Progenitor cell of endocrine pancreas (in vitro differentiated cells): ENCODE data around the gene MAGI3. TPM values are rescaled to one million over a fixed set of nuclear protein-coding genes. Genes with fewer than 3 reads are reported as not detected.
"Not testable (repeated sequence)": the region's sequence is repeated elsewhere in the genome, so short reads cannot be mapped to it uniquely, and the experiment has no call there.

Source experiments
- DNase-seq: peaks from one replicate; pipeline ENCODE4 v3.0.0; 2021; ENCODE audit warnings: low spot score; ENCODE audit not compliant: unreplicated experiment
- H3K27ac Mint-ChIP-seq: 2 replicates; pipeline ENCODE4 v1.8.0; 2021; ENCODE audit warnings: mild to moderate bottlenecking, moderate library complexity, mixed read lengths
- H3K27me3 Mint-ChIP-seq: 2 replicates; pipeline ENCODE4 v1.8.0; 2021; ENCODE audit warnings: mixed read lengths
- H3K36me3 Mint-ChIP-seq: 2 replicates; pipeline ENCODE4 v1.8.0; 2022; ENCODE audit warnings: mixed read lengths; ENCODE audit not compliant: insufficient read depth
- H3K4me1 Mint-ChIP-seq: 2 replicates; pipeline ENCODE4 v1.8.0; 2021; ENCODE audit warnings: low read depth, mixed read lengths
- H3K4me3 Mint-ChIP-seq: 2 replicates; pipeline ENCODE4 v1.8.0; 2021; ENCODE audit warnings: low read depth, mild to moderate bottlenecking, moderate library complexity, mixed read lengths
- H3K9me3 Mint-ChIP-seq: 2 replicates; pipeline ENCODE4 v1.8.0; 2021; ENCODE audit warnings: low read depth, mixed read lengths
- CTCF ChIP-seq: fragments of 200-600 bp; sonication (generic); IDR thresholded peaks from one replicate; pipeline ENCODE4 v1.5.0; 2021; ENCODE audit warnings: antibody characterized with exemption, mild to moderate bottlenecking; ENCODE audit not compliant: unreplicated experiment
- total RNA-seq: library from RNA; stranded (reverse); gene quantifications from 2 replicates; pipeline ENCODE4 v1.2.1, GENCODE V29; 2021

The MAGI3 gene
- total RNA-seq, 1 donor from 2014 or later, result 23.7 TPM

DNA sequence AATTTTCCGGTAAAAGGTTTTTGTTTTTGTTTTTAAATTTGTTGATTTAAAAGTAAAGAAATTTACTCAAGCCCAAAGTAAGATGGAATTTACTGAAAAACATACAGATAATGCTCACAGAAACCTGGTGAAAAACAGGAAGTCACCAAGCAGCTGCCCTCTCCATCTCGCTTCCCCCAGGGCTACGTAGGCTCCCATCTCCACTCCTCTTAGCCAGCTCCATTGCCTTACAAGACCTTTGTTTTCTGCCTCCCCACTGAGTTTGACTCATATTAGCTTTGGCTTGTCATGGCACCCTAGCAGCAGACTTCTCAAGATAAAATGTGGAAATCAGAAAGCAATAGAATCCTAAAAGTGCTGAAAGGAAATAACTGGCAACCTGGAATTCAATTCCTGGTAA lies 311.1 kb downstream of the MAGI3 start:
- no peak overlapping the region for H3K27ac Mint-ChIP-seq
- no peak overlapping the region for H3K4me3 Mint-ChIP-seq
- TF ChIP-seq CTCF, result no peak
- no peaks in the 10 kb centered on the region for H3K9me3 Mint-ChIP-seq
- H3K4me1 Mint-ChIP-seq, result no peaks in the 10 kb centered on the region
- DNase-seq, result no peak
- no peaks in the 10 kb centered on the region for H3K27me3 Mint-ChIP-seq
- H3K36me3 Mint-ChIP-seq, result peaks cover 24% of the 10 kb centered on the region

DNA sequence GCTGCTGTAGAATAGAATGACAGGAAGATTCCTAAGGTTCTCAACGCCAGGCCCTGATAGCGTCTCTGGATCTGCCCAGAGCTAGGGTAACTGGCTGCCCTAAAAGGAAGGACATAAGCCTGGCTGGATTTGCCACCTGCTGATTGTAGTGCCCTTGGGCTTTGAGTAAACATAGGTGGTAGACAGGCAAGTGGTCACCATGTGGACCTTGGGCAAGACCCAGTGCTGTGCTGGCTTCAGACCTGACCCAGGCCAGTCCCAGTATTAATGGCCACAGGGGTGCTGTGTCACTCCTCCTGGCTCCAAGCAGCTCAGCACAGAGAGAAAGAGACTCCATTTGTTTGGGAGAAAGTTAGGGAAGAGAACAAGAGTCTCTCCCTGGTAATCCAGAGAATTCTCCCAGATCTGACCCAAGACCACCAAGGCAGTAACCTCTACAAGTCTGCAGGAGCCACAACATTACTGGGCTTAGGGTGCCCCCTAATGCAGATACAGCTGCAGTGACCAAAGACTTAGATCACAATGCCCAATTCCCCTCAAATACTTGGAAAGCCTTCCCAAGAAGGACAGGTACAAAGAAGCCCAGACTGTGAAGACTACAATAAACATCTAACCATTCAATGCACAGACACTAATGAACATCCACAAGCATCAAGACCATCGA lies 324.4 kb downstream of the MAGI3 start:
- H3K4me3 Mint-ChIP-seq, result no peak overlapping the region
- no peak for DNase-seq
- H3K27me3 Mint-ChIP-seq, result no peaks in the 10 kb centered on the region
- peak overlapping the region; percentile 27 for H3K27ac Mint-ChIP-seq
- H3K4me1 Mint-ChIP-seq, result no peaks in the 10 kb centered on the region
- peaks cover 15% of the 10 kb centered on the region for H3K9me3 Mint-ChIP-seq
- TF ChIP-seq CTCF, result no peak
- peaks cover 41% of the 10 kb centered on the region for H3K36me3 Mint-ChIP-seq

DNA sequence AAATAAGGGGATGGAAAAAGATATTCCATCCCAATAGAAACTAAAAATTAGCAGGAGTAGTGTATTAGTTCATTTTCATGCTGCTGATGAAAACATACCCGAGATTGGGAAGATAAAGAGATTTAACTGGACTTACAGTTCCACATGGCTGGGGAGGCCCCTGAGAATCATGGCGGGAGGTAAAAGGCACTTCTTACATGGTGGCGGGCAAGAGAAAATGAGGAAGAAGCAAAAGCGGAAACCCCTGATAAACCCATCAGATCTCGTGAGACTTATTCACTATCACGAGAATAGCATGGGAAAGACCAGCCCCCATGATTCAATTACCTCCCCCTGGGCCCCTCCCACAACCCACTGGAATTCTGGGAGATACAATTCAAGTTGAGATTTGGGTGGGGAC lies 327.2 kb downstream of the MAGI3 start:
- DNase-seq, H3K4me1 Mint-ChIP-seq, H3K27ac Mint-ChIP-seq, H3K27me3 Mint-ChIP-seq, H3K4me3 Mint-ChIP-seq: not testable (repeated sequence)
- peaks cover 30% of the 10 kb centered on the region for H3K9me3 Mint-ChIP-seq
- H3K36me3 Mint-ChIP-seq, result peaks cover 64% of the 10 kb centered on the region

DNA sequence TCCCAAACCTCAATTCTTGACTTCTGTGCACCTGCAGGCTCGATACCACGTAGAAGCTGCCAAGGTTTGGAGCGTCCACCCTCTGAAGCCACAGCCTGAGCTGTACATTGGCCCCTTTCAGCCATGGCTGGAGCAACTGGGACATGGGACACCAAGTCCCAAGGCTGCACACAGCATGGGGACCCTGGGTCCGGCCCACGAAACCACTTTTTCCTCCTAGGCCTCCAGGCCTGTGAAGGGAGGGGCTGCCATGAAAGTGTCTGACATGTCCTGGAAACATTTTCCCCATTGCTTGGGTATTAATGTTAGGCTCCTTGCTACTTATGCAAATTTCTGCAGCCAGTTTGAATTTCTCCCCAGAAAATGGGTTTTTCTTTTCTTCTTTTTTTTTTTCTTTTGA lies 328.3 kb downstream of the MAGI3 start:
- not testable (repeated sequence) for DNase-seq, H3K27me3 Mint-ChIP-seq, H3K4me1 Mint-ChIP-seq, H3K4me3 Mint-ChIP-seq, H3K27ac Mint-ChIP-seq
- Mint-ChIP-seq H3K36me3 (peaks cover 68% of the 10 kb centered on the region), H3K9me3 (peaks cover 30% of the 10 kb centered on the region)

GRCh38 chr1:113721010-113721409 lies 330.7 kb downstream of the MAGI3 start:
- H3K9me3 Mint-ChIP-seq, result peaks cover 30% of the 10 kb centered on the region
- no peaks in the 10 kb centered on the region for H3K4me1 Mint-ChIP-seq
- H3K27ac Mint-ChIP-seq, result no peak overlapping the region
- H3K27me3 Mint-ChIP-seq, result no peaks in the 10 kb centered on the region
- peaks cover 72% of the 10 kb centered on the region for H3K36me3 Mint-ChIP-seq
- no peak for TF ChIP-seq CTCF
- H3K4me3 Mint-ChIP-seq, result no peak overlapping the region
- no peak for DNase-seq

DNA sequence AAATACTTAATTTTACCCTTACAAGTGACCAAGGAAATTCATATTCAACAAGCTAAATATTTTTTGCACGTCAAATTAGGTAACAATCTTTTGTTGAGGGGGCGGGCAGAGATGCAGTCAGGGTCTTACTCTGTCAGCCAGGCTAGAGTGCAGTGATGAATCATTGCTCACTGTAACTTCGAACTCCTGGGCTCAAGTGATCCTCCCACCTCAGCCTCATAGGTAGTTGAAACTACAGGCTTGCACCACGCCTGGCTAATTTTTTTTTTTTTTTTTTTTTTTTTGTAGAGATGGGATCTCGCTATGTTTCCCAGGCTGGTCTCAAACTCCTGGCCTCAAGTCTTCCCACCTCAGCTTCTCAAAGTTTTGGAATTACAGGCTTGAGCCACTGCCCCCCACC lies 342.5 kb downstream of the MAGI3 start:
- no peaks in the 10 kb centered on the region for H3K27me3 Mint-ChIP-seq
- H3K4me1 Mint-ChIP-seq, result no peaks in the 10 kb centered on the region
- peaks cover 2% of the 10 kb centered on the region for H3K9me3 Mint-ChIP-seq
- peaks cover 33% of the 10 kb centered on the region for H3K36me3 Mint-ChIP-seq
- no peak overlapping the region for H3K27ac Mint-ChIP-seq
- TF ChIP-seq CTCF, result no peak
- H3K4me3 Mint-ChIP-seq, result no peak overlapping the region
- no peak for DNase-seq
